Kidney (tissue), 14 donors: ENCODE measurements around the gene MYH14. TPM values are rescaled to one million over a fixed set of nuclear protein-coding genes. Genes with fewer than 3 reads are reported as not detected.

Experiments used
- DNase-seq, 5 donors: peaks; one replicate each; pipeline ENCODE4 v3.0.0-alpha.2; 2013 to 2020
- FAIRE-seq: peaks from 2 replicates; lab custom pipeline; 2012; peaks lifted over from hg19 to GRCh38; lab: Jason Lieb, UNC
- H3K27ac ChIP-seq, 2 donors: one replicate each; pipeline ENCODE4 v1.7.0; 2013; ENCODE audit warnings: low read depth in 2 of 2, low read length in 2 of 2, inconsistent platforms in 1 of 2
- H3K27me3 ChIP-seq: one replicate; pipeline ENCODE4 v1.7.1; 2013; ENCODE audit warnings: low read length, inconsistent platforms; ENCODE audit not compliant: control insufficient read depth, insufficient read depth
- H3K36me3 ChIP-seq, 3 donors: one replicate each; pipeline versions ENCODE4 v1.7.0 to v1.7.1; 2013; ENCODE audit warnings: low read length in 3 of 3, control low read depth in 1 of 3, inconsistent platforms in 1 of 3; ENCODE audit not compliant: insufficient read depth in 3 of 3, control insufficient read depth in 2 of 3
- H3K4me1 ChIP-seq, 3 donors: one replicate each; pipeline versions ENCODE4 v1.7.0 to v1.7.1; 2013; ENCODE audit warnings: low read length in 3 of 3, inconsistent platforms in 1 of 3, low read depth in 1 of 3; ENCODE audit not compliant: control insufficient read depth in 2 of 3, insufficient read depth in 2 of 3
- H3K4me3 ChIP-seq, 3 donors: one replicate each; pipeline versions ENCODE4 v1.7.0 to v1.8.1; 2013; ENCODE audit warnings: low read length in 3 of 3, control low read depth in 1 of 3, inconsistent platforms in 1 of 3
- H3K9ac ChIP-seq, 3 donors: one replicate each; pipeline versions ENCODE4 v1.7.0 to v1.7.1; 2013; ENCODE audit warnings: low read length in 3 of 3, control low read depth in 1 of 3, inconsistent platforms in 1 of 3
- H3K9me3 ChIP-seq, 3 donors: one replicate each; pipeline versions ENCODE4 v1.7.0 to v1.7.1; 2013; ENCODE audit warnings: low read length in 3 of 3, control low read depth in 1 of 3, inconsistent platforms in 1 of 3; ENCODE audit not compliant: control insufficient read depth in 2 of 3, insufficient read depth in 1 of 3
- CTCF ChIP-seq: IDR thresholded peaks from 3 replicates; pipeline ENCODE4 v1.5.1; 2012; ENCODE audit warnings: mild to moderate bottlenecking, moderate library complexity, borderline replicate concordance; ENCODE audit not compliant: insufficient read depth; ENCODE audit errors: extremely low read depth
- intact Hi-C: fragments of 100-400 bp; cut with DNase I; formaldehyde crosslinking; loops from one replicate; pipeline ENCODE4 v1.11.1; 2022
- polyA plus RNA-seq: library from polyadenylated mRNA; stranded (reverse); fragments of 350-450 nt; fragmentation: Illumina TruSeq; extraction: RNeasy Lipid Tissue Mini Kit (QIAGEN cat#74804); gene quantifications from one replicate; pipeline ENCODE4 v1.2.3, GENCODE V29; 2014; ENCODE audit warnings: low read depth, low replicate concordance; ENCODE audit not compliant: insufficient read depth
- total RNA-seq: library from RNA; stranded (reverse); fragmentation: NEBNext Ultra II Directional; extraction: Animal tissue kit (Norgen Biotek cat#: 25700); gene quantifications from one replicate; pipeline ENCODE4 v1.2.1, GENCODE V29; 2021
- donor health status: control.
- donor health status: control.
- donor health status: control.
- donor health status: control.
- donor health status: control.
- donor health status: DM: yes; HTN: yes; CAD: no.
- donor health status: Normal renal cell carcinoma (clear cell type).

MYH14 gene
- total and polyA plus RNA-seq, 2 donors from 2014 or later = 23.9 to 81.4 TPM

DNA sequence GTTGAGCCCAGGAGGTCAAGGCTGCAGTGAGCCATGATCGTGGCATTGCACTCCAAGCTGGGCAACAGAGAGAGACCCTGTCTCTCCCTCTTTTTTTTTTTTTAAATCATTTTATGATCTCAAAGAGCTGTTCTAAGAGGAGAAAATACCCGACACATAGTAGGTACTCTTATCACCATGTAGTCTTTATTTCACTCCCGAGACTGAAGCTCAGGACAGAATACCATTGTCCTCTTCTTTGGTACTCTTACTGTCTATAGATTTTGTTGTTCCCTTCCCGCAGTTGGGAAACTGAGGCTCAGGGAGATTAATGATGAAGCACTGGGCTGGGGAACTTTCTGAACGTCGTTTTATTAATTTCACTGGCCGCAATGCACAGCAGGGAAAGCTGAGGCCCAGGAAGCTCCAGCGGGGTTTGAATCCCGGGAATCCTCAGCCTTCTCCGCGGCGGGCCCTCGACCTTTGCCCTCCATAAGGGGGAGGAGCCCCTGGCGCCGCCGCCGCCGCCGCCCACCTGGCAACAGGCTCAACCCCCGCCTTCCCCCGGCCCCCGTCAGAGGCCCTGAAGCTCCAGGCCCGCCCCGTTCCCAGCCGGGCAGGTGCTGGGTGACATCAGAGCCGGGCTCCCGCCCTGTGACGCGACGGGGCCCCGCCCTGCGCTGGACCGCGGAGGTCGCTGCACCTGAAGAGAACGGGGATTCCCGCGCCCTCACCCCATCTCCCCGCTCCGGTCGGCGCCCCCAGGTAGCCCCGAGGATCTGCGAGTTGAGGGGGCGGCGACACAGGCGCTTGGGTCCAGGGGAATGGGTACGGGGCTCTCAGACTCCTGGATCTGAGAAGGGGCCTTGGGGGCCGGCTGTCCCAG, 1.6 kb downstream of the MYH14 start:
- no peaks in the 10 kb centered on the region for H3K36me3 ChIP-seq
- peaks cover 0 to 9% (median 0%) of the 10 kb centered on the region in 3 donors for H3K4me1 ChIP-seq
- H3K27ac ChIP-seq = peak overlapping the region; percentile 32 to 36
- no peaks in the 10 kb centered on the region for H3K9me3 ChIP-seq
- FAIRE-seq (no peak), DNase-seq (peak; percentile 85 to 93 (median 88))
- peak overlapping the region in 2 of 3 donors; percentile 44 to 54 for H3K4me3 ChIP-seq
- peak overlapping the region in 1 of 3 donors; percentile 65 for H3K9ac ChIP-seq
- TF ChIP-seq CTCF = no peak
- peaks cover 8% of the 10 kb centered on the region for H3K27me3 ChIP-seq
- intact Hi-C loops = no loop called here

DNA sequence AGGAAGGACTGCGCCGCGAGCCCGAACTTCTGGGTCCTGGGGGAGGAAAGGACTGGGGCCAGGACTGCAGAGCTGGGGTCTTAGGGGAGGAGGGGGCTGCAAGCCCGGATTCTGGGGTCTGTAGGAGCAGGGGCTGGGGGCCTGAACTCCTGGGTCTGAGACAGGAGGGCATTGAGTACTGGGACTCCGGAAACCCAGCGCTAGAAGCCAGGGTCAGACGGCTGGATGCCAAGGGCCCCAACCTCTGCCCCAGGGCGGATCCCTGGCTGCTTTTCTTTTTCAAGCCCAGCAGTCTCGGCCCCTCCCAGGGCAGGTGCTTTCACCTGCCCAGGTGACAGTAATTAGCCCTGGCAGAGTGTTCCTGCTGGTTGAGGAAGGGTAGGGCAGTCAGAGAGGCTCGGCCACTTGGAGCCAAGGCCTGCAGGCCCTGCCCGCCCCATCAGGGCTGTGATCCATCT, 2.3 kb downstream of the MYH14 start:
- Histone ChIP-seq H3K27ac (peak overlapping the region in 1 of 2 donors; percentile 32), H3K27me3 (peaks cover 8% of the 10 kb centered on the region), H3K4me1 (peaks cover 0 to 9% (median 0%) of the 10 kb centered on the region in 3 donors), H3K36me3 (no peaks in the 10 kb centered on the region), H3K9me3 (no peaks in the 10 kb centered on the region), H3K9ac (peak overlapping the region in 1 of 3 donors; percentile 40), H3K4me3 (peak overlapping the region in 1 of 3 donors; percentile 35)
- no peak for TF ChIP-seq CTCF
- FAIRE-seq (no peak), DNase-seq (peak in 3 of 5 donors; percentile 29 to 87 (median 55))
- intact Hi-C loops = no loop called here

DNA sequence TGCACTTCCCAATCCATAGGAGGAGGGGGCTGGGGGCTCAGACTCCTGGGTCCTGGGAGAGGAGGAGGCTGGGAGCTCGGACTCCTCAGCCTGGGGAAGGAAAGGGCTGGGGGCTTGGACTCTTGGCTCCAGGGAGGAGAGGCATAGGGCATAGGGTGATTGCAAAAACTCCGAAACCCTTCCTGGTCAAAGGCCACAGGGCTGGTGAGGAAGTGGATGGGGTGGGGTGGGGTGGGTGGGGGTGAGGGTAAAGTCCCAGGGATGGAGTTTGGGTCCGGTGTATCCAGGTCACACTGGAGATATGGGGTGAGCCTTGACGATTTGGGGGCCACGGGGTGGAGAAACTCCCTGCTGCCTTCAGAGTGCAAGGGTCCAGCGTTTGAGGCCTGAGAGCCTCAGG, 2.8 kb downstream of the MYH14 start:
- H3K9me3 ChIP-seq = no peaks in the 10 kb centered on the region
- no peak for FAIRE-seq
- intact Hi-C loops = no loop called here
- no peak overlapping the region for H3K27ac ChIP-seq
- H3K36me3 ChIP-seq = no peaks in the 10 kb centered on the region
- DNase-seq = no peak
- peak overlapping the region in 1 of 3 donors; percentile 40 for H3K9ac ChIP-seq
- H3K4me3 ChIP-seq = no peak overlapping the region
- TF ChIP-seq CTCF = no peak
- peaks cover 0 to 9% (median 0%) of the 10 kb centered on the region in 3 donors for H3K4me1 ChIP-seq
- peaks cover 8% of the 10 kb centered on the region for H3K27me3 ChIP-seq
